ENCODE data around the gene SEC61B.
"Not testable (repeated sequence)": the region's sequence is repeated elsewhere in the genome, so short reads cannot be mapped to it uniquely, and the experiment has no call there.

Gene SEC61B

GRCh38 chr9:99224445-99224844 lies 2.4 kb downstream of the SEC61B start:
- Histone ChIP-seq H3K36me3 (ENCODE audit: insufficient read depth, low read length) (peaks cover 28% of the 10 kb centered on the region), H3K4me1 (ENCODE audit: insufficient read depth, low read length) (peaks cover 37% of the 10 kb centered on the region), H3K27me3 (ENCODE audit: control insufficient read depth in 1 of 2, insufficient read depth in 2 of 2, low read length in 2 of 2) (no peaks in the 10 kb centered on the region), H3K4me3 (ENCODE audit: low read depth in 1 of 2, low read length in 2 of 2) (no peak overlapping the region), H3K9me3 (ENCODE audit: low read length) (no peaks in the 10 kb centered on the region), H3K27ac (ENCODE audit: low read depth, low read length) (no peak overlapping the region), H3K9ac (ENCODE audit: low read length) (no peak overlapping the region)

GRCh38 chr9:99226054-99226453 lies 4.0 kb downstream of the SEC61B start:
- Histone ChIP-seq H3K27ac (ENCODE audit: low read depth, low read length) (no peak overlapping the region), H3K36me3 (ENCODE audit: insufficient read depth, low read length) (peaks cover 39% of the 10 kb centered on the region)

GRCh38 chr9:99230206-99230605 lies 8.1 kb downstream of the SEC61B start:
- H3K4me3 ChIP-seq (ENCODE audit: low read depth in 1 of 2, low read length in 2 of 2), result no peak overlapping the region
- peaks cover 50% of the 10 kb centered on the region for H3K36me3 ChIP-seq (ENCODE audit: insufficient read depth, low read length)
- no peak overlapping the region for H3K27ac ChIP-seq (ENCODE audit: low read depth, low read length)

More at GRCh38 chr9:99226054-99226453, 4.0 kb downstream of the SEC61B start:
- Histone ChIP-seq H3K9ac (ENCODE audit: low read length) (no peak overlapping the region), H3K9me3 (ENCODE audit: low read length) (no peaks in the 10 kb centered on the region), H3K4me3 (ENCODE audit: low read depth in 1 of 2, low read length in 2 of 2) (no peak overlapping the region), H3K4me1 (ENCODE audit: insufficient read depth, low read length) (peaks cover 23% of the 10 kb centered on the region), H3K27me3 (ENCODE audit: control insufficient read depth in 1 of 2, insufficient read depth in 2 of 2, low read length in 2 of 2) (no peaks in the 10 kb centered on the region)

GRCh38 chr9:99231711-99232110 lies 9.6 kb downstream of the SEC61B start:
- Histone ChIP-seq H3K4me1 (ENCODE audit: insufficient read depth, low read length) (peaks cover 12% of the 10 kb centered on the region), H3K4me3 (ENCODE audit: low read depth in 1 of 2, low read length in 2 of 2) (no peak overlapping the region), H3K27me3 (ENCODE audit: control insufficient read depth in 1 of 2, insufficient read depth in 2 of 2, low read length in 2 of 2) (no peaks in the 10 kb centered on the region), H3K27ac (ENCODE audit: low read depth, low read length) (no peak overlapping the region), H3K9me3 (ENCODE audit: low read length) (no peaks in the 10 kb centered on the region), H3K9ac (ENCODE audit: low read length) (no peak overlapping the region), H3K36me3 (ENCODE audit: insufficient read depth, low read length) (peaks cover 46% of the 10 kb centered on the region)

More at GRCh38 chr9:99230206-99230605, 8.1 kb downstream of the SEC61B start:
- Histone ChIP-seq H3K27me3 (ENCODE audit: control insufficient read depth in 1 of 2, insufficient read depth in 2 of 2, low read length in 2 of 2) (no peaks in the 10 kb centered on the region), H3K4me1 (ENCODE audit: insufficient read depth, low read length) (peaks cover 10% of the 10 kb centered on the region), H3K9ac (ENCODE audit: low read length) (no peak overlapping the region), H3K9me3 (ENCODE audit: low read length) (no peaks in the 10 kb centered on the region)

GRCh38 chr9:99234618-99235017 lies 12.5 kb downstream of the SEC61B start:
- no peak overlapping the region for H3K27ac ChIP-seq (ENCODE audit: low read depth, low read length)
- peaks cover 12% of the 10 kb centered on the region for H3K4me1 ChIP-seq (ENCODE audit: insufficient read depth, low read length)
- no peak overlapping the region for H3K9ac ChIP-seq (ENCODE audit: low read length)
- no peaks in the 10 kb centered on the region for H3K9me3 ChIP-seq (ENCODE audit: low read length)
- H3K4me3 ChIP-seq (ENCODE audit: low read depth in 1 of 2, low read length in 2 of 2), result no peak overlapping the region
- peaks cover 34% of the 10 kb centered on the region for H3K36me3 ChIP-seq (ENCODE audit: insufficient read depth, low read length)
- H3K27me3 ChIP-seq (ENCODE audit: control insufficient read depth in 1 of 2, insufficient read depth in 2 of 2, low read length in 2 of 2), result no peaks in the 10 kb centered on the region

GRCh38 chr9:99235069-99235468 lies 13.0 kb downstream of the SEC61B start:
- Histone ChIP-seq H3K27ac (ENCODE audit: low read depth, low read length) (no peak overlapping the region), H3K9me3 (ENCODE audit: low read length) (no peaks in the 10 kb centered on the region), H3K27me3 (ENCODE audit: control insufficient read depth in 1 of 2, insufficient read depth in 2 of 2, low read length in 2 of 2) (no peaks in the 10 kb centered on the region), H3K4me1 (ENCODE audit: insufficient read depth, low read length) (peaks cover 12% of the 10 kb centered on the region), H3K4me3 (ENCODE audit: low read depth in 1 of 2, low read length in 2 of 2) (no peak overlapping the region), H3K36me3 (ENCODE audit: insufficient read depth, low read length) (peaks cover 34% of the 10 kb centered on the region), H3K9ac (ENCODE audit: low read length) (no peak overlapping the region)

GRCh38 chr9:99235926-99236634 lies 14.0 kb downstream of the SEC61B start:
- H3K27me3 ChIP-seq (ENCODE audit: control insufficient read depth in 1 of 2, insufficient read depth in 2 of 2, low read length in 2 of 2), result no peaks in the 10 kb centered on the region
- H3K4me1 ChIP-seq (ENCODE audit: insufficient read depth, low read length), result peaks cover 12% of the 10 kb centered on the region
- peaks cover 24% of the 10 kb centered on the region for H3K36me3 ChIP-seq (ENCODE audit: insufficient read depth, low read length)
- no peak overlapping the region for H3K9ac ChIP-seq (ENCODE audit: low read length)
- H3K27ac ChIP-seq (ENCODE audit: low read depth, low read length), result no peak overlapping the region
- H3K9me3 ChIP-seq (ENCODE audit: low read length), result no peaks in the 10 kb centered on the region
- H3K4me3 ChIP-seq (ENCODE audit: low read depth in 1 of 2, low read length in 2 of 2), result no peak overlapping the region

GRCh38 chr9:99237356-99237755 lies 15.3 kb downstream of the SEC61B start:
- peaks cover 12% of the 10 kb centered on the region for H3K36me3 ChIP-seq (ENCODE audit: insufficient read depth, low read length)
- H3K27me3 ChIP-seq (ENCODE audit: control insufficient read depth in 1 of 2, insufficient read depth in 2 of 2, low read length in 2 of 2), result no peaks in the 10 kb centered on the region
- H3K9me3 ChIP-seq (ENCODE audit: low read length), result no peaks in the 10 kb centered on the region
- H3K27ac ChIP-seq (ENCODE audit: low read depth, low read length), result no peak overlapping the region
- H3K4me1 ChIP-seq (ENCODE audit: insufficient read depth, low read length), result peaks cover 12% of the 10 kb centered on the region
- H3K9ac ChIP-seq (ENCODE audit: low read length), result no peak overlapping the region
- H3K4me3 ChIP-seq (ENCODE audit: low read depth in 1 of 2, low read length in 2 of 2), result no peak overlapping the region

- not testable (repeated sequence) for H3K9me3 ChIP-seq (ENCODE audit: low read length); H3K9ac ChIP-seq (ENCODE audit: low read length); H3K27me3 ChIP-seq (ENCODE audit: control insufficient read depth in 1 of 2, insufficient read depth in 2 of 2, low read length in 2 of 2); H3K4me3 ChIP-seq (ENCODE audit: low read depth in 1 of 2, low read length in 2 of 2); H3K27ac ChIP-seq (ENCODE audit: low read depth, low read length)
- H3K36me3 ChIP-seq (ENCODE audit: insufficient read depth, low read length), result peaks cover 10% of the 10 kb centered on the region
- H3K4me1 ChIP-seq (ENCODE audit: insufficient read depth, low read length), result peaks cover 12% of the 10 kb centered on the region
Measured at GRCh38 chr9:99237849-99238248, 15.8 kb downstream of the SEC61B start.

GRCh38 chr9:99238331-99238730 lies 16.2 kb downstream of the SEC61B start:
- no peak overlapping the region for H3K4me3 ChIP-seq (ENCODE audit: low read depth in 1 of 2, low read length in 2 of 2)
- H3K36me3 ChIP-seq (ENCODE audit: insufficient read depth, low read length), result peaks cover 6% of the 10 kb centered on the region
- no peaks in the 10 kb centered on the region for H3K9me3 ChIP-seq (ENCODE audit: low read length)
- H3K9ac ChIP-seq (ENCODE audit: low read length), result no peak overlapping the region
- no peaks in the 10 kb centered on the region for H3K27me3 ChIP-seq (ENCODE audit: control insufficient read depth in 1 of 2, insufficient read depth in 2 of 2, low read length in 2 of 2)
- no peak overlapping the region for H3K27ac ChIP-seq (ENCODE audit: low read depth, low read length)
- H3K4me1 ChIP-seq (ENCODE audit: insufficient read depth, low read length), result peaks cover 12% of the 10 kb centered on the region

- Histone ChIP-seq H3K27ac (ENCODE audit: low read depth, low read length) (no peak overlapping the region), H3K9ac (ENCODE audit: low read length) (no peak overlapping the region), H3K4me1 (ENCODE audit: insufficient read depth, low read length) (peaks cover 9% of the 10 kb centered on the region), H3K4me3 (ENCODE audit: low read depth in 1 of 2, low read length in 2 of 2) (no peak overlapping the region), H3K27me3 (ENCODE audit: control insufficient read depth in 1 of 2, insufficient read depth in 2 of 2, low read length in 2 of 2) (no peaks in the 10 kb centered on the region), H3K9me3 (ENCODE audit: low read length) (no peaks in the 10 kb centered on the region), H3K36me3 (ENCODE audit: insufficient read depth, low read length) (peaks cover 4% of the 10 kb centered on the region)
Measured at GRCh38 chr9:99239341-99240060, 17.4 kb downstream of the SEC61B start.
